T47D (cell line): ENCODE measurements around the gene AZU1.
"Not testable (repeated sequence)": the region's sequence is repeated elsewhere in the genome, so short reads cannot be mapped to it uniquely, and the experiment has no call there.

Experiments
- DNase-seq, 2 experiments: peaks; one replicate each; pipeline versions ENCODE4 v3.0.0 to v3.0.0-alpha.2; 2011 to 2012; ENCODE audit warnings: low read depth in 1 of 2, low spot score in 1 of 2
- JUND ChIP-seq: IDR thresholded peaks from 2 replicates; pipeline ENCODE4 v1.6.1; 2012; ENCODE audit warnings: low read depth
- in situ Hi-C: cut with HindIII; loops from 2 replicates; pipeline ENCODE4 v1.10.0; 2016; ENCODE audit warnings: low sequenced_read_pairs, low pct_unique_long_range_greater_than_20kb

Gene AZU1

GRCh38 chr19:873084-873483 is 45.4 kb downstream of the AZU1 start:
- TF ChIP-seq JUND = no peak
- DNase-seq = peak in 1 of 2 experiments; percentile 53
- in situ Hi-C loops = no loop called here

- in situ Hi-C loops = no loop called here
- no peak for DNase-seq
- no peak for TF ChIP-seq JUND
Observed at GRCh38 chr19:873561-874041, 46.0 kb downstream of the AZU1 start.

GRCh38 chr19:875265-875879 is 47.7 kb downstream of the AZU1 start:
- no peak for DNase-seq
- TF ChIP-seq JUND = no peak

GRCh38 chr19:876089-876488 is 48.5 kb downstream of the AZU1 start:
- in situ Hi-C loops = no loop called here
- no peak for TF ChIP-seq JUND

More at GRCh38 chr19:875265-875879, 47.7 kb downstream of the AZU1 start:
- in situ Hi-C loops = no loop called here

GRCh38 chr19:876780-877314 is 49.2 kb downstream of the AZU1 start:
- in situ Hi-C loops = no loop called here
- no peak for TF ChIP-seq JUND
- DNase-seq = no peak

More at GRCh38 chr19:876089-876488, 48.5 kb downstream of the AZU1 start:
- no peak for DNase-seq

- in situ Hi-C loops, DNase-seq: not testable (repeated sequence)
Observed at GRCh38 chr19:877992-878660, 50.5 kb downstream of the AZU1 start.

GRCh38 chr19:878751-879561 is 51.3 kb downstream of the AZU1 start:
- in situ Hi-C loops, DNase-seq: not testable (repeated sequence)

- DNase-seq = no peak
- in situ Hi-C loops = no loop called here
- TF ChIP-seq JUND = no peak
Observed at GRCh38 chr19:879711-880438, 52.2 kb downstream of the AZU1 start.
